ENCODE results near the gene ITPR3. TPM values are rescaled to one million over a fixed set of nuclear protein-coding genes. Genes with fewer than 3 reads are reported as not detected.

The ITPR3 gene
- total RNA-seq, 2 donors from 2014 or later: 106 to 108 TPM

- DNase-seq (no peak), ATAC-seq (peak; percentile 6)
- intact Hi-C loops (cut with DNase I, micrococcal nuclease): no loop called here
Observed at GRCh38 chr6:33676416-33677142, 55.5 kb downstream of the ITPR3 start.

GRCh38 chr6:33677143-33677660 is 56.1 kb downstream of the ITPR3 start:
- no peak for DNase-seq
- intact Hi-C loops (cut with DNase I, micrococcal nuclease): no loop called here
- peak; percentile 15 for ATAC-seq

- no peak for ATAC-seq
- intact Hi-C loops (cut with DNase I, micrococcal nuclease): no loop called here
- no peak for DNase-seq
Observed at GRCh38 chr6:33677689-33678088, 56.6 kb downstream of the ITPR3 start.

DNA sequence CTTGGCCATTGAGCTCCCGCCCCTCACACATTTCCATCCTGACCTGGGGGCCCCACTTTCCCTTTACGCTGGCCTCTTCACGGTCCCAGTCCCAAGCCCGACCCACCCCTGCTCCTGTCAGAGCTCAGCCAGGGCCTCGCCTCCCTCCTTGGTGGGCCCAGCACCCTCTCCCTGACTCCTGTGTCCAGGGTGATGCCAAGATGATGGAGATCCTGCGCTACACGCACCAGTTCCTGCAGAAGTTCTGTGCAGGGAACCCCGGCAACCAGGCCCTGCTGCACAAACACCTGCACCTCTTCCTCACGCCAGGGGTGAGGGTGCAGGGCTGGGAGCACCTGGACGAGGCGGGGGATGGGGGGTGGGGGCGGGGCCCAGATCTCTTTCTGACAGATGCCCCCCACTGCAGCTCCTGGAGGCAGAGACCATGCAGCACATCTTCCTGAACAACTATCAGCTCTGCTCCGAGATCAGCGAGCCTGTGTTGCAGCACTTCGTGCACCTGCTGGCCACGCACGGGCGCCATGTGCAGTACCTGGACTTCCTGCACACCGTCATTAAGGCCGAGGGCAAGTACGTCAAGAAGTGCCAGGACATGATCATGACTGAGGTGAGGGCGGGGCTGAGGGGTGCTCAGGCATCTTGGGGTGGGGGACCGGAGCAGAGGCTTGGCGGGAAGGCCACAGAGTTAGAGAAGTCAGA is 57.3 kb downstream of the ITPR3 start:
- ATAC-seq (no peak), DNase-seq (no peak)
- intact Hi-C loops (cut with DNase I, micrococcal nuclease): no loop called here

DNA sequence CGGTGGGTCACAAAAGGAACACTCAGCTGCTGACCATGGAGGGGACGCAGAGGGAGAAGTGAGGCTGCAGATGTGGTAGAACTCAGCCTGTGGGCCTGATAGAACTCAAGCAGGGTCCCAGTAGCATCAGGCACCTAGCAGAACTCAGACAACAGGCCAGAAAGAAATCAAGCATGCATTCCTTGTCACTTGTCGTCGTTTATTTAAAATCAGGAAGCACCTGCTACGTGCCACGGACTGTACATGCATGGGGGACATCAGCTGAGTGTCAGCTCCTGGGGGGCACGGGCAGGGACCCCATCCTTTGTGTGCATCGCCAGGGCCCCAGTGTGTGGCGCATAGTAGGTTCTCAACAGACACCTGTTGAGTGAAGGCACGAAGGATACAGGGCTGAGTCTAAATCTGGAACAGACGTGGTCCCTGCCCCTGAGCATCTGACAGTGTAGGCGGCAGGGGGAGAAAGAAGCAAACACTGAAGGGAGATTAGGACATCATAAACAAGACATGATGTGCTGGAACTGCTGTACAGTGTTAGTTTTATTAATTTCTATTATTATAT is 57.9 kb downstream of the ITPR3 start:
- intact Hi-C loops (cut with DNase I, micrococcal nuclease): no loop called here
- ATAC-seq (no peak), DNase-seq (no peak)

GRCh38 chr6:33679761-33680160 is 58.6 kb downstream of the ITPR3 start:
- DNase-seq (no peak), ATAC-seq (no peak)
- intact Hi-C loops (cut with DNase I, micrococcal nuclease): no loop called here

GRCh38 chr6:33682341-33682740 is 61.2 kb downstream of the ITPR3 start:
- DNase-seq: no peak
- ATAC-seq: no peak
- intact Hi-C loops (cut with DNase I, micrococcal nuclease): no loop called here

GRCh38 chr6:33683051-33683571 is 62.0 kb downstream of the ITPR3 start:
- no peak for ATAC-seq
- no peak for DNase-seq
- intact Hi-C loops (cut with DNase I, micrococcal nuclease): no loop called here

GRCh38 chr6:33683576-33684427 is 62.7 kb downstream of the ITPR3 start:
- ATAC-seq (no peak), DNase-seq (no peak)
- intact Hi-C loops (cut with DNase I, micrococcal nuclease): no loop called here

GRCh38 chr6:33684428-33684896 is 63.3 kb downstream of the ITPR3 start:
- no peak for ATAC-seq
- intact Hi-C loops (cut with DNase I, micrococcal nuclease): no loop called here

DNA sequence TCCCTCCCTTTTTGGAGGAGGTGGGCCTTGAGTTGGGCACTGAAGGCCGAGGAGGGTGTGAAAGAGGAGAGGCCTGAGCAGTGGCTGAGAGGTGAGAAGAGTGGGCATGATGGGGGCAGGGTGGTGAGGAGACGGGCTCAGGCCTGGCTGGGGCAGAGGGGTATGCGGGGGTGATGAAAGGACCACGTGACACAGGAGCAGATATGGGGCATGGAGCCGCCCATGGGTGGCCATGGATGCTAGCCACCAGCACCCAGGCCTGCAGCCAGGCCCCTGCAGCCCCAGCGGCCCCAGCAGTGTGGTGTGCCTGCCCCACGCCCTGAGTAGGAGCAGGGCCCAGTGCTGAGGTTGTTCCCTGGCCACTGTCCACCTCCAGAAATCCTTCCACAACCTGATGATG is 63.9 kb downstream of the ITPR3 start:
- intact Hi-C loops (cut with DNase I, micrococcal nuclease): no loop called here
- ATAC-seq (no peak), DNase-seq (no peak)

More at GRCh38 chr6:33684428-33684896, 63.3 kb downstream of the ITPR3 start:
- no peak for DNase-seq

DNA sequence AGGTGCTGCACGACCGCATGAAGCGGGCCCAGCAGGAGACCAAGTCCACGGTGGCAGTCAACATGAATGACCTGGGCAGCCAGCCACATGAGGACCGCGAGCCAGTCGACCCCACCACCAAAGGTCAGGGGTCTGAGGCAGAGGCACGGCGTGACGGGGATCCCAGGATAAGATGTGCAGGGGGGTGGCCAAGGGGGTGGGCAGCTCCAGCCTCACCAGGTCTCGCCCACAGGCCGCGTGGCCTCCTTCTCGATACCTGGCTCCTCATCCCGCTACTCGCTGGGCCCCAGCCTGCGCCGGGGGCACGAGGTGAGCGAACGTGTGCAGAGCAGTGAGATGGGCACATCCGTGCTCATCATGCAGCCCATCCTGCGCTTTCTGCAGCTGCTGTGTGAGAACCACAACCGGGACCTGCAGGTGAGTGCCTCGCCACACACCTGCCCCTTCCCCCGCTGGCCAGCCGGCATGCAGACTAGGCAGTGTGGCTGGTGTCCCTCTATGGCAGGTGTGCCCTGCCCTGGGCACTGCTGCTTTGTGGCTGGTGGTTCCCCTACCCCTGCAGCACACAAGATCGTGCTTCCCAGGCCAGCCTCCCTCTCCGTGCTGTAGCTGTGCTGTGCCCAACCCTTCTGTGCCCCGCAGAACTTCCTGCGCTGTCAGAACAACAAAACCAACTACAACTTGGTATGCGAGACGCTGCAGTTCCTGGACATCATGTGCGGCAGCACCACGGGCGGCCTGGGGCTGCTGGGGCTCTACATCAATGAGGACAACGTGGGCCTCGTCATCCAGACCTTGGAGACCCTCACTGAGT is 64.5 kb downstream of the ITPR3 start:
- intact Hi-C loops (cut with DNase I, micrococcal nuclease): no loop called here
- no peak for DNase-seq
- ATAC-seq: no peak

DNA sequence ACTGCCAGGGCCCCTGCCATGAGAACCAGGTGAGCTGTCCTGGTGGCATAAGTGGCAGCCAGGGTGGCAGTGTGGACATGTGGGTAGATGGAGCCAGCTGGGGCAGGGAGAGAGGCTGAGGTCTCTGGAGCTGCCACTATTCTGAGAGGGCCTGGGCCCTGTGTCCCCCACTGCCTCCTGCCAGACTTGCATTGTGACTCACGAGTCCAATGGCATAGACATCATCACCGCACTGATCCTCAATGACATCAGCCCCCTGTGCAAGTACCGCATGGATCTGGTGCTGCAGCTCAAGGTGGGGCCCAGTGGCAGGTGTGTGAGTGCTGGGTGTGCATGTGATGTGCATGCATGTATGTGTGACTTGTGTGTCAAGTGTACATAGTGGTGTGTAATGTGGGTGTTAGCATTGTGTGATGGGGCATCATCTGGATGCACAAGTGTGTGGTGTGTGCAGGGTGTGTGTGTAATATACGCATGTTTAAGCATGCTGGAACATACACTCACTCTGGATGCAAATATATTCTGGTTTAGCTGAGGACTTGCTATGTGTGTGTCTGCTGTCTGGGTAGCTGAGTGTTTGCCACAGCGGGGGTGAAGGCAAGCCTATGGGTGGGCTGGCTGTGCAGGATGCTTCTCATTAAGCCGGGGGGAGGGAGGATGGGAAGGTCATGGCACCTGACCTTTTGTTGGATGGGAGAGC is 65.3 kb downstream of the ITPR3 start:
- intact Hi-C loops (cut with DNase I, micrococcal nuclease): no loop called here
- DNase-seq: no peak
- ATAC-seq: no peak

- ATAC-seq: no peak
- no peak for DNase-seq
Observed at GRCh38 chr6:33686981-33687975, 66.2 kb downstream of the ITPR3 start.

GRCh38 chr6:33688006-33688405 is 66.9 kb downstream of the ITPR3 start:
- intact Hi-C loops (cut with DNase I, micrococcal nuclease): no loop called here
- ATAC-seq (no peak), DNase-seq (no peak)

More at GRCh38 chr6:33686981-33687975, 66.2 kb downstream of the ITPR3 start:
- intact Hi-C loops (cut with DNase I, micrococcal nuclease): no loop called here

DNA sequence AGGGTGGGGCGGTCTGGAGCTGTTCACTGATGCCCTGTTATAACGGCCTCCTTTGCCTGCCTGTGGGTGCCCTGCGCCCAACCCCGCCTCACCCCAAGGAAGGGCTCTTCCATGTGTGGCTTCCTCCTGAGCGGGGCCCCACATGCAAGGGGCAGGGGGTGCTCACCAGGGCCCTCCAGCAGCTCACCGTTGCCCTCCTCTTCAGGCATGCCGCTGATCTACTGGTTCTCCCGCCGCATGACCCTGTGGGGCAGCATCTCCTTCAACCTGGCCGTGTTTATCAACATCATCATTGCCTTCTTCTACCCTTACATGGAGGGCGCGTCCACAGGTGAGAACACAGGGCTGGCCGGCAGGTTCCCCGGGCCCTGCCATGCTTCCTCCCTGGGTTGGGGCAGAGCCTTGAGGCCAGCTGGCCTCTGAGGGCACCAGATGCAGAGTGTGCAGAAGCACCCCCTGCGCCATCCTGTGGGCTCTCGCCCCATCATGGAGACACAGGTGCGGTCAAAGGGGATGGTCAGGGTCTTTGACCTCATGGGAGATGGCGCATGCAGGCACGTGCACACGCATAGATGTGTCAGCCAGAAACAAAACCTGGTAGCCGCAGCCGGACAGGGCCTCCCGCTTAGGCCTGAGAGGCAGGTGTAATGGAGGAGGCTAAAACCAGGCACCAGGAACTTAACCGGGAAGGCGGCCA is 67.5 kb downstream of the ITPR3 start:
- no peak for ATAC-seq
- DNase-seq: no peak
- intact Hi-C loops (cut with DNase I, micrococcal nuclease): no loop called here

All from left colon (tissue), 2 donors.